Parathyroid adenoma (tissue), 2 donors: ENCODE measurements around the gene FBXL17.
A peak's percentile ranks its signal among the peaks of the same experiment; 100 is the strongest.
"Not testable (repeated sequence)": the region's sequence is repeated elsewhere in the genome, so short reads cannot be mapped to it uniquely, and the experiment has no call there.

Experiments
- H2AFZ ChIP-seq: fragments of 300-600 bp; sonication (generic); one replicate; pipeline ENCODE4 v1.7.0; 2017; ENCODE audit warnings: antibody characterized with exemption, mild to moderate bottlenecking
- H3K27ac ChIP-seq: fragments of 300-600 bp; sonication (generic); one replicate; pipeline ENCODE4 v1.7.0; 2017
- H3K27me3 ChIP-seq: fragments of 300-600 bp; sonication (generic); one replicate; pipeline ENCODE4 v1.7.0; 2017; ENCODE audit warnings: low read length; ENCODE audit not compliant: control insufficient read depth, insufficient read depth
- H3K36me3 ChIP-seq: fragments of 300-600 bp; sonication (generic); one replicate; pipeline ENCODE4 v1.7.0; 2017; ENCODE audit warnings: low read length; ENCODE audit not compliant: control insufficient read depth, insufficient read depth
- H3K4me1 ChIP-seq: fragments of 300-600 bp; sonication (generic); one replicate; pipeline ENCODE4 v1.7.0; 2017; ENCODE audit warnings: control low read depth
- H3K4me2 ChIP-seq: fragments of 300-600 bp; sonication (generic); one replicate; pipeline ENCODE4 v1.7.0; 2017; ENCODE audit warnings: low read length
- H3K4me3 ChIP-seq: fragments of 300-600 bp; sonication (generic); one replicate; pipeline ENCODE4 v1.7.0; 2017; ENCODE audit warnings: low read depth, low read length
- H3K79me2 ChIP-seq: fragments of 300-600 bp; sonication (generic); one replicate; pipeline ENCODE4 v1.7.0; 2017; ENCODE audit warnings: control low read depth
- H3K9ac ChIP-seq: fragments of 300-600 bp; sonication (generic); one replicate; pipeline ENCODE4 v1.7.0; 2017; ENCODE audit warnings: mild to moderate bottlenecking
- H3K9me3 ChIP-seq: fragments of 300-600 bp; sonication (generic); one replicate; pipeline ENCODE4 v1.7.0; 2017; ENCODE audit warnings: low read length; ENCODE audit not compliant: control insufficient read depth
- TF ChIP-seq, protein P1 (sequence below): fragments of 300-600 bp; sonication (generic); IDR thresholded peaks from one replicate; pipeline ENCODE4 v1.7.0; 2017; ENCODE audit warnings: antibody characterized with exemption, mild to moderate bottlenecking
- donor health status: primary hyperparathyroidism.

The FBXL17 gene

DNA sequence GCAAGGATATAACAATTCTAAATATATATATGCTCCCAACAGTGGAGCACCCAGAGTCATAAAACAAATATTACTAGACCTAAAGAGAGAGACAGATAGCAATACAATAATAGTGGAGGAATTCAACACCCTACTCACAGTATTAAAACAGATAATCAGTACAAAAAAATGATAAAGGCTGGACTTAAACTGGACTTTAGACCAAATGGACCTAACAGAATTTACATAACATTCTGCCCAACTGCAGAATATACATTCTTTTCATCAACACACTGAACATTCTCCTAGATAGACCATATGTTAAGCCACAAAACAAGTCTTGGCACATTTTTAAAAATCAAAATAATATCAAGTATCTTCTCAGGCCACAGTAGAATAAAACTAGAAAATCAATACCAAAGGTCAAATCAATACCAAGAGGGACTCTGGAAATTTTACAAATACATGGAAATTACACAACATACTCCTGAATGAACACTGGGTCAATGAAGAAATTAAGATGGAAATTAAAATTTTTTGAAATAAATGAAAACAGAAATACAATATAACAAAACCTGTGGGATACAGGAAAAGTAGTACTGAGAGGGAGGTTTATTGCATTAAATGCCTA, 100.8 kb downstream of the FBXL17 start:
- H3K9me3 ChIP-seq: no peaks in the 10 kb centered on the region
- no peak overlapping the region for H3K4me3 ChIP-seq
- H3K79me2 ChIP-seq: peaks cover 12% of the 10 kb centered on the region
- no peak overlapping the region for H3K27ac ChIP-seq
- H3K36me3 ChIP-seq: peaks cover 2% of the 10 kb centered on the region
- no peak overlapping the region for H3K9ac ChIP-seq
- no peaks in the 10 kb centered on the region for H3K4me1 ChIP-seq
- no peaks in the 10 kb centered on the region for H3K27me3 ChIP-seq
- H3K4me2 ChIP-seq: no peak overlapping the region
- TF ChIP-seq, protein P1, sequence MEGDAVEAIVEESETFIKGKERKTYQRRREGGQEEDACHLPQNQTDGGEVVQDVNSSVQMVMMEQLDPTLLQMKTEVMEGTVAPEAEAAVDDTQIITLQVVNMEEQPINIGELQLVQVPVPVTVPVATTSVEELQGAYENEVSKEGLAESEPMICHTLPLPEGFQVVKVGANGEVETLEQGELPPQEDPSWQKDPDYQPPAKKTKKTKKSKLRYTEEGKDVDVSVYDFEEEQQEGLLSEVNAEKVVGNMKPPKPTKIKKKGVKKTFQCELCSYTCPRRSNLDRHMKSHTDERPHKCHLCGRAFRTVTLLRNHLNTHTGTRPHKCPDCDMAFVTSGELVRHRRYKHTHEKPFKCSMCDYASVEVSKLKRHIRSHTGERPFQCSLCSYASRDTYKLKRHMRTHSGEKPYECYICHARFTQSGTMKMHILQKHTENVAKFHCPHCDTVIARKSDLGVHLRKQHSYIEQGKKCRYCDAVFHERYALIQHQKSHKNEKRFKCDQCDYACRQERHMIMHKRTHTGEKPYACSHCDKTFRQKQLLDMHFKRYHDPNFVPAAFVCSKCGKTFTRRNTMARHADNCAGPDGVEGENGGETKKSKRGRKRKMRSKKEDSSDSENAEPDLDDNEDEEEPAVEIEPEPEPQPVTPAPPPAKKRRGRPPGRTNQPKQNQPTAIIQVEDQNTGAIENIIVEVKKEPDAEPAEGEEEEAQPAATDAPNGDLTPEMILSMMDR: no peak
- no peak overlapping the region for H2AFZ ChIP-seq

DNA sequence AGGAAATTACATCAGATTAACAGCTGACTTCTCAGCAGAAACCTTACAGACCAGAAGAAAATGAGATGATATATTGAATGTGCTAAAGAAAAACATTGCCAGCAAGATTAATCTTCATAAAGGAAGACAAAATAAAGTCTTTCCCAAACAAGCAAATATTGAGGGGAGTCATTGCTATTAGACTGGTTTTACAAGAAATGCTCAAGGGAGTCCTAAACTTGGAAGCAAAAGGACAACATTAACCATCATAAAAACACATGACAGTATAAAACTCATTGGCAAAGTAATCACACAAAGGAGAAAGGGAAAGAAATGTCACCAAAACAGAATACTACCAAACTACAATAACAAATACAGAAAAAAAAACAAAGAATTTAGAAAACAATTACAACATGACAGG, 101.7 kb downstream of the FBXL17 start:
- no peaks in the 10 kb centered on the region for H3K27me3 ChIP-seq
- no peak overlapping the region for H3K4me2 ChIP-seq
- H3K4me3 ChIP-seq: no peak overlapping the region
- H2AFZ ChIP-seq: no peak overlapping the region
- H3K9ac ChIP-seq: no peak overlapping the region
- TF ChIP-seq, protein P1: no peak
- no peak overlapping the region for H3K27ac ChIP-seq
- no peaks in the 10 kb centered on the region for H3K4me1 ChIP-seq
- H3K79me2 ChIP-seq: peaks cover 12% of the 10 kb centered on the region
- no peaks in the 10 kb centered on the region for H3K9me3 ChIP-seq
- H3K36me3 ChIP-seq: peaks cover 2% of the 10 kb centered on the region

DNA sequence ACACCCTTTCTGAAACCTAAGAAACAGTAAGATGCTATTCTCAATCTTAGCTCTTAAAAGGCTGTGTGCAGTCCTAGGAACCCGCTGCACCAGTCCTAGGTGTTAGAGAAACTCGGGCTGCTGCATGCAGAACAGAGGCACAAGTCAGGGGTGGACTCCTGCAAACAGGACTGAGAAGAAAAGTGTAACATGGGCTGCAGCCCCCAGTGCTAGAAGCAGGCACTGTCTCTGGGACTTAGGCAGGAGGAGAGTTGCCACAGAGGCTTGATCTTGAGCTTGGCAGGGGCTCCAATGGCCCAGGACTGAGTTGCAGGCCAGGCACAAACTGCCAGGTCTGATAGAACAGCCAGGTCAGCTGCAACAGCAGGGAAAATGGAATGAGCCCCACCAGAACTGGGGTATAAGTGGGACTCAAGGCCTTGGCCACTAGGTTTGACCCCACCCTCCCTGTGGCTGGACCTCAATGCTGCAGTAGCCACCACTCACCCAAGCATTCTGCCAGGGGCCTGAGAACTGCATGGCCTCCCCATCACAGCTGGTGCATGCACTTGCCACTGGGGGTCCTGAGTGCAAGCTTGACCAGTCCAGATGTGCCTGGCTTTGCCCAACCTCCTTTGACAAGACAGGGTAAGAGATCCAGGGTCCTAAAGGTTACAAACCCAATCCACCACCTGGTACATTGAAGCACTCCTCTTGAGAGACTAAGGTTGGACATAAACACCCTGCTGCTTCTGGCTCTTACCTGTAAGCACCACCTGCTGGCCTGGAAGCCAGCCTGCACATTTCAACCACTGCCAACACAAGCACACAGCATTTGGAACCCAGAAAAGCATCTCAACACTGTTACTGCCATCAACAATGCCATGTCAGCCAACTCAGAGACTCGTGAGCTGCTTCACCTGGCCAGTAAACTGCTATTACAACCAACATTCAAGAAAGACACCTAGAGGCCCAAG, 103.3 kb downstream of the FBXL17 start:
- Histone ChIP-seq H3K4me1 (no peaks in the 10 kb centered on the region), H3K36me3 (peaks cover 2% of the 10 kb centered on the region), H2AFZ (no peak overlapping the region), H3K4me3 (no peak overlapping the region), H3K9ac (no peak overlapping the region), H3K27me3 (no peaks in the 10 kb centered on the region), H3K4me2 (no peak overlapping the region), H3K9me3 (no peaks in the 10 kb centered on the region), H3K27ac (no peak overlapping the region), H3K79me2 (peaks cover 6% of the 10 kb centered on the region)
- TF ChIP-seq, protein P1: peak; percentile 11

DNA sequence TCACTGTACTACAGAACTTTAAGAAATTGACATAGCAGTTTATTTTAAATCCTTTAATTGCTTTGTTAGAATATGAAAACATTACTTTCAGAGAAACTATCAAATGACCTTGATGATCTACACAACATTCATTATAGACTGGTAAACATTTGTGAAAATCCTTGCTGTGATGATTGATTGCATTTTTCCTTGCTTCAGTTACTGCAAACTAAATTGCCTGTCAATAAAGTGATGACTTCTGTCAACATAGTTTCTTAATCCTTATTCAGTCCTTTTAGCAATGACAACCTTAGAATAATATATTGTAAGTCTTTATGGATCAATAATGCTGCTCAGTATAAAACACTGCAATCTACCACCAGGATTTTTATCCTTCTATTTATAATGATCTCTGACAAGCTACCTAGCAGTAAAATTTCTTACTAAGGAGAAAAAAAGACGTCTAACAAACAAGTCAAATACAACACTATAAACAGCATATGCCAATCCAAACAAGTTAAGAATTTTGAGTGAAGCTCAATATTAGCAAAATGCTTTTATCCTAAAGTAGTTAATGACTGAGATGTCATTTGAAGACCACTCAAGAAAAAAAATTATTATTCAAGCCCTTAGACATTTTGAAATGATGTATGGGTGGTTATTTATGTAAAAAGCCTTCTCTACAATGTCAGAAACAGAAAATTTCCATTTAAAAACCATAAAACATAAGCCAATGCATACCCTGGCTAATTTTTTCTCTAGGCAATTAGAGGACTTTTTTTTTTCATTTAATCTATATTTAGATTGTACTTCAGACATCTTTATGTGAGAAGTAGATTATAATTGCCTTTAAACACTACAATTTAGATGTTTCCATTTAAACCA, 105.5 kb downstream of the FBXL17 start:
- H3K27ac ChIP-seq: no peak overlapping the region
- TF ChIP-seq, protein P1: no peak

DNA sequence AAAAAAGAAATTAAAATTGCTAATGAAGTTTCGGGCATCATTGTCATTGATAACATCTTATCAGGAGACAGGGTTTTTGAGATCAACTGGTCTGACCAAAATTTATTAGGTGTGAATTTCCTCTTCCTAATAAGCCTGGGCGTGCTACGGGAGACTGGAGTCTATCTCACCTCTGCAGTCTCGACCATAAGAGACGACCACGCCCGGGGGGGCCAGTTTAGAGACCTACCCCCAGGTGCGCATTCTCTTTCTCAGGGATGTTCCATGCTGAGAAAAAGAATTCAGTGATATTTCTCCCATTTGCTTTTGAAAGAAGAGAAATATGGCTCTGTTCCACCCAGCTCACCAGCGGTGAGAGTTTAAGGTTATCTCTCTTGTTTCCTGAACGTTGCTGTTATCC, 107.8 kb downstream of the FBXL17 start:
- H3K4me2 ChIP-seq, H3K4me3 ChIP-seq, H3K9ac ChIP-seq: not testable (repeated sequence)

More for the DNA sequence above, 105.5 kb downstream of the FBXL17 start:
- H3K79me2 ChIP-seq: no peaks in the 10 kb centered on the region
- H3K36me3 ChIP-seq: no peaks in the 10 kb centered on the region
- H3K9ac ChIP-seq: no peak overlapping the region
- H3K4me1 ChIP-seq: peaks cover 4% of the 10 kb centered on the region
- H3K4me2 ChIP-seq: no peak overlapping the region
- no peaks in the 10 kb centered on the region for H3K9me3 ChIP-seq
- no peak overlapping the region for H2AFZ ChIP-seq
- H3K27me3 ChIP-seq: no peaks in the 10 kb centered on the region
- no peak overlapping the region for H3K4me3 ChIP-seq

More for the DNA sequence above, 107.8 kb downstream of the FBXL17 start:
- not testable (repeated sequence) for H3K4me1 ChIP-seq, H3K36me3 ChIP-seq, H3K9me3 ChIP-seq, H3K27me3 ChIP-seq, H2AFZ ChIP-seq, H3K27ac ChIP-seq, H3K79me2 ChIP-seq
